Astrocyte of the cerebellum (primary cell): Measurements from ENCODE around the gene SEC31A.
"Not testable (repeated sequence)": the region's sequence is repeated elsewhere in the genome, so short reads cannot be mapped to it uniquely, and the experiment has no call there.

Experiments used
- DNase-seq: peaks from one replicate; pipeline ENCODE4 v3.0.0-alpha.2; 2011; ENCODE audit warnings: low read depth
- H3K4me3 ChIP-seq: 2 replicates; pipeline ENCODE4 v1.5.1; 2011; ENCODE audit warnings: mild to moderate bottlenecking, low read depth, low read length, moderate library complexity
- in situ Hi-C: cut with HindIII; loops from 2 replicates; pipeline ENCODE4 v1.10.0; 2017; ENCODE audit warnings: low sequenced_read_pairs
- TF ChIP-seq, protein P1 (sequence below): IDR thresholded peaks from 2 replicates; pipeline ENCODE4 v1.5.1; 2012; ENCODE audit warnings: low read length, low read depth, moderate library complexity, mild to moderate bottlenecking; ENCODE audit errors: missing control alignments

The SEC31A gene

DNA sequence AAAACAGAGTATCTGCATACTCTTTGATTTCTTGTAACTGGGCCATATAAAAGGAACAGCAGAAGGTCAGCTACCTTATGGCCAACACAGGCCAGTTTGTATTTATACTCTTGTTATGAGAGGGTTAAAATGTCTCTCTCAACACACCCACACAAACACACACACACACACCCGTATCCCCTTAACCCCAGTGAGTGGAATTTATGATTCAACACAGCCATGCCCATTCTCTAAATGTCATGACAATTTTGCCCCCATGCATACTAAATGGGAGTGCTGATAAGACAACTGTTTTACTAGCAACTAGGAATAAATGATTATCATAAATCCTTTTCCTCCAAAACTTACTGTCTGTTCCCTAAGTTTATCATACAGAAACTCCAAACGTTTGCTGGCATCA is 70.3 kb downstream of the SEC31A start:
- TF ChIP-seq, protein P1, sequence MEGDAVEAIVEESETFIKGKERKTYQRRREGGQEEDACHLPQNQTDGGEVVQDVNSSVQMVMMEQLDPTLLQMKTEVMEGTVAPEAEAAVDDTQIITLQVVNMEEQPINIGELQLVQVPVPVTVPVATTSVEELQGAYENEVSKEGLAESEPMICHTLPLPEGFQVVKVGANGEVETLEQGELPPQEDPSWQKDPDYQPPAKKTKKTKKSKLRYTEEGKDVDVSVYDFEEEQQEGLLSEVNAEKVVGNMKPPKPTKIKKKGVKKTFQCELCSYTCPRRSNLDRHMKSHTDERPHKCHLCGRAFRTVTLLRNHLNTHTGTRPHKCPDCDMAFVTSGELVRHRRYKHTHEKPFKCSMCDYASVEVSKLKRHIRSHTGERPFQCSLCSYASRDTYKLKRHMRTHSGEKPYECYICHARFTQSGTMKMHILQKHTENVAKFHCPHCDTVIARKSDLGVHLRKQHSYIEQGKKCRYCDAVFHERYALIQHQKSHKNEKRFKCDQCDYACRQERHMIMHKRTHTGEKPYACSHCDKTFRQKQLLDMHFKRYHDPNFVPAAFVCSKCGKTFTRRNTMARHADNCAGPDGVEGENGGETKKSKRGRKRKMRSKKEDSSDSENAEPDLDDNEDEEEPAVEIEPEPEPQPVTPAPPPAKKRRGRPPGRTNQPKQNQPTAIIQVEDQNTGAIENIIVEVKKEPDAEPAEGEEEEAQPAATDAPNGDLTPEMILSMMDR: no peak
- in situ Hi-C loops: no loop called here
- DNase-seq: no peak
- no peak overlapping the region for H3K4me3 ChIP-seq

DNA sequence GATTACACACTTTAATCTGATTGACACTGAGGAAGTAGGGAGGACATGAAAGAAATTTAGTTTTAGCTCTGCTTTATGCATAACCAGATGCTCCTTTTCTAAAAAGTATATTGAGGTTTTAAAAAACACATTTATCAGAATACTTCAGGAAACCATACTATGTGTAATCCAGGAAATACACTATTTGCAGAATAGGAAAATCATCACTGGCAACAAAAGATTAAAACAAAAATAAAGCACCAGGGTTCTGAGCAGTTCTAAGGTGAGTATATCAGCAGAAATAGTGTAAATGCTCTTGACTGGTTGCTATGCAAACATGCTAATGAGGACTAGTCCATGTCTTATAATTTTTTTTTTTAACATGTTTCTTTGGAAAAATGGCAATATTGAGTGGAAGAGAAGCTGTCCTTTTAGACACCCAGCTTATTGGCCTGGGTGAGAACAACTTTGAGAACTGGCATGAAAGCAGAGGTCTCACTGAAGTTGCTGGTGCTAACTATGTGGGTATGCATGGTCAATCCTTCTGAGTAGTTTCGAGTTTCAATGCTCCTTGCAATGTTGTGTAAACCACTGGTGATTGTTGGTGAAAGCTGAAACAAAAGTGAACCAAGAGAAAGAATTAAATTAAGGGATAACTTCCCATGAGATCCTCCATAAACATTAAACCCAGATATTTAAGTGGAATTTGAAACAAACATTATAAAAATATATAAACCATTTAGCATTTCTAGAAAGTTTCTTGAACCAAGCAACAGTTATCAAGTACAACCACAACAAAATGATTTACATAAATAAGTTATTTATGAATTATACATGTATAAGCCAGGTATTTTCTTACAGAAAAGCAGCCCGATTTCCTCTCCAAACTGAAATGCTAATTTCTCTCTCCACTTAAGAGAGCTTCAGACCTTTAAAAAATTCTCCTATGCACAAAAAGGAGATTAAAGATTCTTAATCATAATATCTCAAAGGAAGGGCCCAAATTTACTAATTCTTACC is 72.0 kb downstream of the SEC31A start:
- TF ChIP-seq, protein P1: no peak
- no peak overlapping the region for H3K4me3 ChIP-seq
- no peak for DNase-seq
- in situ Hi-C loops: no loop called here

DNA sequence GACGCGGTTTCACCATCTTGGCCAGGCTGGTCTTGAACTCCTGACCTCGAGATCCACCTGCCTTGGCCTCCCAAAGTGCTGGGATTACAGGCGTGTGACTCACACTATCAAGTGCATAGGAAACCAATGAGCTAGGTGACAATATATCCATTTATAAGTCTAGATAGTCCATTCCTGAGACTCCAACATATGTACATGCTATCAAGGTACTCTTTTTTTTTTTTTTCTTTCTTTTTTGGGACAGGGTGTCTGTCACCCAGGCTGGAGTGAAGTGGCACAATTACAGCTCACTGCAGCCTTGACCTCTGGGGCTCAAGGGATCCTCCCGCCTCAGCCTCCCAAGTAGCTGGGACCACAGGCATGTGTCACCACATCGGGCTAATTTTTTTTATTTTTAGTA is 74.1 kb downstream of the SEC31A start:
- in situ Hi-C loops, H3K4me3 ChIP-seq, DNase-seq: not testable (repeated sequence)

DNA sequence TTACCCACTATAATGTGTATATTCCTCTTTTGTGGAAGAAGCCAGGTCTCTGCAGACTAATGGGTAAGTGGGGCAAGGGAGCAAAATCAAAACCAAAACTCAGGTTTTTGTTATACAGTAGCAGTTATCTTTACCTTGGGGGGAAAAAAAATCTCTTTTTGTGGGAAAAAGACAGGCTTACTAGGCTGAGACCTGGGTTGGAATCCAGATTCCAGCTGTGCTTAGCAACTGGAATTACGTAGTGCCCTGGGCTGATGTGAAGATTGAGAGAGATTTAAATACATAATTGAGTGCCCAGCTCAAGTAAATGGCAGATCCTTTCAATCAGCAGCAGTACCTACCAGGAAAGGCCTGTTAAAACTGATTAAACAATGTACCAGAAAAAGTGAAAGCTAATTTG is 76.9 kb downstream of the SEC31A start:
- no peak overlapping the region for H3K4me3 ChIP-seq
- in situ Hi-C loops: no loop called here
- TF ChIP-seq, protein P1: no peak
- no peak for DNase-seq

- TF ChIP-seq, protein P1: no peak
- in situ Hi-C loops: no loop called here
- DNase-seq: no peak
- no peak overlapping the region for H3K4me3 ChIP-seq
Observed at GRCh38 chr4:82811838-82812341, 79.1 kb downstream of the SEC31A start.

DNA sequence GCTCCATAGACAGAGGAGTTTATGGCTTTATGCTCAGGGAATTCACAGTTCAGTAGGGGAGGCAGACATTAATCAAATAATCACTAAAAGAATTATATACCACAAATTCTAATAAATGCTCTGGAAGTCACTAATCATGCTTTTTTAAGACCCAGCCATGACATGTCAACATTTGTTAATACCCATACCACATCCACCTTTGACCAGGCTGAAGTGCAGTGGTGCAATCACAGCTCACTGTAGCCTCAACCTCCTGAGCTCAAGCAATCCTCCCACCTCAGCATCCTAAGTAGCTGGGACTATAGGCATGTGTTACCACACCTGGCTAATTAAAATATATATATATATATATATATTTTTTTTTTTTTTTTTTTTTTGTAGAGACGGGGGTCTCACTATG is 79.6 kb downstream of the SEC31A start:
- in situ Hi-C loops: no loop called here
- TF ChIP-seq, protein P1: no peak
- no peak overlapping the region for H3K4me3 ChIP-seq
- no peak for DNase-seq

- H3K4me3 ChIP-seq: no peak overlapping the region
- in situ Hi-C loops: no loop called here
- no peak for DNase-seq
- TF ChIP-seq, protein P1: no peak
Observed at GRCh38 chr4:82810176-82810575, 80.8 kb downstream of the SEC31A start.
